PFSK-1 (cell line): Measurements from ENCODE around the gene RPTOR.

ENCODE experiments used
- FOXP2 ChIP-seq: optimal IDR thresholded peaks from 2 replicates; pipeline ENCODE3; 2011; ENCODE audit warnings: borderline replicate concordance, control low read depth, inconsistent platforms; ENCODE audit not compliant: insufficient read depth; ENCODE audit errors: extremely low read length, extremely low read depth
- POLR2AphosphoS5 ChIP-seq: IDR thresholded peaks from 2 replicates; pipeline ENCODE4 v1.6.1; 2012; ENCODE audit warnings: low read depth, mild to moderate bottlenecking, control low read depth, low read length, moderate library complexity
- REST ChIP-seq, 2 experiments: IDR thresholded peaks; 2 replicates each; pipeline versions ENCODE4 v1.6.1 to v1.8.0; 2011 to 2012; ENCODE audit warnings: low read depth in 2 of 2, low read length in 2 of 2, control low read depth in 1 of 2, inconsistent platforms in 1 of 2, mild to moderate bottlenecking in 1 of 2, moderate library complexity in 1 of 2; ENCODE audit not compliant: insufficient read depth in 1 of 2
- SIN3A ChIP-seq: IDR thresholded peaks from 2 replicates; pipeline ENCODE4 v1.6.1; 2012; ENCODE audit warnings: mild to moderate bottlenecking, low read length, moderate library complexity, borderline replicate concordance; ENCODE audit not compliant: insufficient read depth
- TAF1 ChIP-seq: IDR thresholded peaks from 2 replicates; pipeline ENCODE4 v1.6.1; 2012; ENCODE audit warnings: low read length, control low read depth, borderline replicate concordance; ENCODE audit not compliant: insufficient read depth

DNA sequence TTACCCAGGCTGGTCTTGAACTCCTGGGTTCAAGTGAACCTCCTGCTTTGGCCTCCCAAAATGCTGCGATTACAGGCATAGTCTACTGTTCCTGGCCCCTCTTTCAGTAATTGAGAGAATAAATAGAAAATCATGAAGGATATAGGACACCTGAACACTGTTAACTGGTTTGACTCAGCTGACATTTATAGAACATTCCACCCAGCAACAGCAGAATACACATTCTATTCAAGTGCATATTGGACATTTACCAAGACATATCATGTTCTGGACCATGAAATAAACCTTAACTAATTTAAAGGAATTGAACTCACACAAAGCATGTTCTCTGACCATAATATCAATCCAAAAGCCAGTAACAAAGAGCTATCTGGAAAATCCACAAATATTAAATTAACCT is 470.5 kb downstream of the RPTOR start:
- no peak for TF ChIP-seq REST (IDR thresholded peaks at IDR 0.05; ENCODE audit: insufficient read depth in 1 of 2, low read depth in 2 of 2, low read length in 2 of 2)
- no peak for TF ChIP-seq POLR2AphosphoS5
- TF ChIP-seq TAF1 = no peak
- TF ChIP-seq SIN3A = no peak
- no peak for TF ChIP-seq FOXP2
